ENCODE results near the gene GALNS. TPM values are rescaled to one million over a fixed set of nuclear protein-coding genes. Genes with fewer than 3 reads are reported as not detected.

GALNS gene
- total RNA-seq, 1 donor from 2014 or later: 15.5 TPM

DNA sequence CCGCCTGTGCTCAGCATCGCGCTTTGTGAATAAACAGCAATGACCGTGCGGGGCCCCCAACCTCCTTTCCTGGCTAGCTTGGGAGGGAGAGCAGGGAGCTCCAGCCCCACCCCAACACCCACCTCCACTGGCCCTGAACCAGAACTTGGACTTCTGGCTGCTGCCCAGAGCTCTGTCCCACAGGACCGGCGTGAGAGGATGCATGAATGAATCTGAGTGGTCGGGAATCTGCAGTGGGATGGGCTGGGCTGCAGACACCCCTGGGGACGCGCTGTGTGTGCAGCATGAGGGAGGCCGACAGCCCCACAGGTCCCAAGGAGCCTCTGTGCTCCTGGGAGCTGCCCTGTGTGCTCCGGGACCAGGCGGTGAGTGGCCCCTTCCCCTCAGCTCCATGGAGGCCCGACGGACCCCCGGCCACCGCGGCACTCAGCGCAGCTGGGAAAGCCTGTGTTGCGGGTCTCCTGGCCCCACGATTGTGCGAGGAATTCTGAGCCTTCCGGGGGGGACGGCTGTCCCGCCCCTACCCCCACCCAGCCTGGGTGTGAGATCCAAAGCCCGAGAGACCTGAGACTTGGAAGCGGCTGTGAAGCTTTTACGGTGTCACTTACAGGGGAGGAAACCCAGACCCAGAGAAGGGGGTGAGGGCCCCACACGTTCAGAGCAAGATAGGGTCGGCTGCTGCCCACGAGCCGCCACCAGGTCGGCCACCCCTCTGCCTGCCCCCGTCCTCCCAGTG lies 77.2 kb downstream of the GALNS start:
- Histone ChIP-seq H3K4me3 (peak overlapping the region; percentile 40), H3K9me3 (replicated peaks) (no peaks in the 10 kb centered on the region), H3K27me3 (ENCODE audit: low read depth) (peaks cover 10% of the 10 kb centered on the region), H3K36me3 (no peaks in the 10 kb centered on the region), H3K4me1 (peaks cover 68% of the 10 kb centered on the region), H3K27ac (replicated peaks) (peak overlapping the region; percentile 30)
- TF ChIP-seq, protein P1, sequence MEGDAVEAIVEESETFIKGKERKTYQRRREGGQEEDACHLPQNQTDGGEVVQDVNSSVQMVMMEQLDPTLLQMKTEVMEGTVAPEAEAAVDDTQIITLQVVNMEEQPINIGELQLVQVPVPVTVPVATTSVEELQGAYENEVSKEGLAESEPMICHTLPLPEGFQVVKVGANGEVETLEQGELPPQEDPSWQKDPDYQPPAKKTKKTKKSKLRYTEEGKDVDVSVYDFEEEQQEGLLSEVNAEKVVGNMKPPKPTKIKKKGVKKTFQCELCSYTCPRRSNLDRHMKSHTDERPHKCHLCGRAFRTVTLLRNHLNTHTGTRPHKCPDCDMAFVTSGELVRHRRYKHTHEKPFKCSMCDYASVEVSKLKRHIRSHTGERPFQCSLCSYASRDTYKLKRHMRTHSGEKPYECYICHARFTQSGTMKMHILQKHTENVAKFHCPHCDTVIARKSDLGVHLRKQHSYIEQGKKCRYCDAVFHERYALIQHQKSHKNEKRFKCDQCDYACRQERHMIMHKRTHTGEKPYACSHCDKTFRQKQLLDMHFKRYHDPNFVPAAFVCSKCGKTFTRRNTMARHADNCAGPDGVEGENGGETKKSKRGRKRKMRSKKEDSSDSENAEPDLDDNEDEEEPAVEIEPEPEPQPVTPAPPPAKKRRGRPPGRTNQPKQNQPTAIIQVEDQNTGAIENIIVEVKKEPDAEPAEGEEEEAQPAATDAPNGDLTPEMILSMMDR (IDR thresholded peaks at IDR 0.05; ENCODE audit: borderline replicate concordance): no peak
- peak; percentile 60 for DNase-seq
- intact Hi-C loops (cut with micrococcal nuclease): loop anchor here (5.0 kb wide), 1 partner anchor 37 kb away; no protein-coding TSS in a partner anchor

DNA sequence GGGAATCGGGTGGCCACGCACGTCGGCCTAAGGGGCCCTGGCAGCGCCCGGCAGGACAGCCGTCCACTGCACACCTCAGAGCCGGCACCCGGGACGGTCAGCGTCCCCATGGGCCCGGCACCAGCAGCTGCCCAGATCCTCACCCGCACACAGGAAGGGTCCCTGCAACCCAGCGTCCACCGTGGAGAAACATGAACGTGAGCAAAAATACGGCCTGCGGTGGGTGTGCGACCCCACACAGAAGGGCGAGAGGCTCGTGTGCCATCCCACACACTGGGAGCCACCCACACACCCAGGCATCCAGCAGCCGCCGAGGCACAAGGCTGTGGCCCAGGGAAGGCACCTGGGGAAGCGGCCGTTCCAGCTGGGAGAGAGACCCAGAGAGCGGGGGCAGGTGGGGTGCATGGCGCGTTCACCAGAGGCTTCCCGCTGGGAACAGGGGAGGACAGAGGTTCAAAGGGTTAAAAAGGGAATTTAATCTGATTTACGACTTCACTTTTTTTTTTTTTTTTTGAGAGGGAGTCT lies 78.1 kb downstream of the GALNS start:
- Histone ChIP-seq H3K36me3 (no peaks in the 10 kb centered on the region), H3K9me3 (replicated peaks) (no peaks in the 10 kb centered on the region), H3K27ac (replicated peaks) (no peak overlapping the region), H3K4me3 (no peak overlapping the region), H3K27me3 (ENCODE audit: low read depth) (peaks cover 10% of the 10 kb centered on the region), H3K4me1 (peaks cover 68% of the 10 kb centered on the region)
- no peak for DNase-seq
- intact Hi-C loops (cut with micrococcal nuclease): no loop called here
- TF ChIP-seq, protein P1 (IDR thresholded peaks at IDR 0.05; ENCODE audit: borderline replicate concordance): no peak

DNA sequence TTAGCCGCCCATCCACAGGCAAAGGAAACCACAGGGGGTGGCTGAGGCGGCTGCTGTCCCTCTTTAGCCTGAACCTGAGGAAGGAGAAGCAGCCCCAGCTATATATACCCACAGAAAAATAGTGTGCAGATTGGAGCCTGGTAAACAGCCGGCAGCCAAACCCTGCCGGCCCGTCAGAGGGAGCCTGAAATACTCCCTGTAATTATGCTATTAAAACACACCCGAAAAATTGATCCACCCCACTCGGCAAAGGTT lies 78.5 kb downstream of the GALNS start:
- H3K27me3 ChIP-seq (ENCODE audit: low read depth): peaks cover 10% of the 10 kb centered on the region
- no peaks in the 10 kb centered on the region for H3K36me3 ChIP-seq
- peaks cover 68% of the 10 kb centered on the region for H3K4me1 ChIP-seq
- H3K27ac ChIP-seq (replicated peaks): no peak overlapping the region
- no peaks in the 10 kb centered on the region for H3K9me3 ChIP-seq (replicated peaks)
- DNase-seq: no peak
- H3K4me3 ChIP-seq: no peak overlapping the region
- TF ChIP-seq, protein P1 (IDR thresholded peaks at IDR 0.05; ENCODE audit: borderline replicate concordance): no peak
- intact Hi-C loops (cut with micrococcal nuclease): no loop called here

- H3K27ac ChIP-seq (replicated peaks): no peak overlapping the region
- intact Hi-C loops (cut with micrococcal nuclease): no loop called here
- H3K4me3 ChIP-seq: no peak overlapping the region
- peaks cover 68% of the 10 kb centered on the region for H3K4me1 ChIP-seq
- H3K36me3 ChIP-seq: no peaks in the 10 kb centered on the region
- H3K9me3 ChIP-seq (replicated peaks): no peaks in the 10 kb centered on the region
- TF ChIP-seq, protein P1 (IDR thresholded peaks at IDR 0.05; ENCODE audit: borderline replicate concordance): no peak
- H3K27me3 ChIP-seq (ENCODE audit: low read depth): peaks cover 10% of the 10 kb centered on the region
- no peak for DNase-seq
Measured at GRCh38 chr16:88777471-88778270, 79.1 kb downstream of the GALNS start.

- H3K27me3 ChIP-seq (ENCODE audit: low read depth): peaks cover 10% of the 10 kb centered on the region
- no peak overlapping the region for H3K4me3 ChIP-seq
- intact Hi-C loops (cut with micrococcal nuclease): no loop called here
- DNase-seq: no peak
- no peak overlapping the region for H3K27ac ChIP-seq (replicated peaks)
- TF ChIP-seq, protein P1 (IDR thresholded peaks at IDR 0.05; ENCODE audit: borderline replicate concordance): no peak
- H3K4me1 ChIP-seq: peaks cover 65% of the 10 kb centered on the region
- H3K9me3 ChIP-seq (replicated peaks): no peaks in the 10 kb centered on the region
- no peaks in the 10 kb centered on the region for H3K36me3 ChIP-seq
Measured at GRCh38 chr16:88775825-88776224, 80.9 kb downstream of the GALNS start.

Data from left ventricle myocardium inferior (tissue), 1 donor.